ENCODE data around the gene ARMC2. TPM values are rescaled to one million over a fixed set of nuclear protein-coding genes. Genes with fewer than 3 reads are reported as not detected.

Gene ARMC2
- total and polyA plus RNA-seq, 2 of the 4 experiments (the other 2 are of a cell fraction) = 0.72 to 3.9 TPM

GRCh38 chr6:109015176-109015575 is 167.0 kb downstream of the ARMC2 start:
- CTCF ChIA-PET = no interaction called here
- BruUV-seq (replicated peaks) = no TSS peak
- intact Hi-C loops (cut with micrococcal nuclease) = no loop called here

More at GRCh38 chr6:109015176-109015575, 167.0 kb downstream of the ARMC2 start:
- Histone ChIP-seq H3K14ac (replicated peaks; ENCODE audit: low read depth, low read length) (no peak overlapping the region), H2AK5ac (ENCODE audit: low read depth, low read length) (no peak overlapping the region), H2BK20ac (ENCODE audit: low read depth, low read length) (no peak overlapping the region), H4K91ac (ENCODE audit: insufficient read depth, low read depth, low read length) (no peak overlapping the region), H3K27ac (ENCODE audit: insufficient read depth, low read length) (no peak overlapping the region), H4K20me1 (ENCODE audit: insufficient read depth, low read length) (no peaks in the 10 kb centered on the region), H4K5ac (ENCODE audit: low read depth, low read length) (no peak overlapping the region), H3K27me3 (ENCODE audit: control insufficient read depth, insufficient read depth, low read length) (no peaks in the 10 kb centered on the region), H2BK15ac (ENCODE audit: low read depth, low read length) (no peak overlapping the region), H3K4me1 (ENCODE audit: control insufficient read depth, insufficient read depth, low read length) (no peaks in the 10 kb centered on the region), H3K4me2 (ENCODE audit: low read depth, low read length) (no peak overlapping the region), H2AFZ (replicated peaks; ENCODE audit: low read length, poor library complexity) (no peak overlapping the region), H2AK9ac (replicated peaks; ENCODE audit: low read depth, low read length, poor library complexity) (no peak overlapping the region), H2BK5ac (ENCODE audit: low read depth, low read length, poor library complexity, severe bottlenecking) (no peak overlapping the region), H3K36me3 (ENCODE audit: control insufficient read depth, insufficient read depth, low read length) (no peaks in the 10 kb centered on the region), H3K23ac (ENCODE audit: low read depth, low read length) (no peak overlapping the region), H3K18ac (ENCODE audit: low read depth, low read length) (no peak overlapping the region), H3K9ac (ENCODE audit: low read depth, low read length) (no peak overlapping the region), H3K56ac (ENCODE audit: extremely low read depth, insufficient read depth, low read length) (no peak overlapping the region), H3K79me1 (ENCODE audit: low read depth in 1 of 2, low read length in 2 of 2) (no peaks in the 10 kb centered on the region; a peak in 1 of 4 replicates), H3K9me1 (ENCODE audit: insufficient read depth, low read length) (no peaks in the 10 kb centered on the region), H2BK120ac (ENCODE audit: low read depth, low read length) (no peak overlapping the region), H4K8ac (ENCODE audit: low read depth in 2 of 2, low read length in 2 of 2) (no peak overlapping the region), H3K9me3 (ENCODE audit: control insufficient read depth, insufficient read depth, low read length) (no peaks in the 10 kb centered on the region), H3K4ac (ENCODE audit: low read depth, low read length) (no peak overlapping the region), H3K4me3 (ENCODE audit: insufficient read depth, low read depth, low read length) (no peak overlapping the region)
- POLR2A ChIA-PET (ENCODE audit: unreplicated experiment) = no interaction called here
- DNase-seq (no peak), ATAC-seq (ENCODE audit: low read depth) (no peak)
- dilution Hi-C loops (cut with HindIII; ENCODE audit: low sequenced_read_pairs, unreplicated experiment) = no loop called here
- in situ Hi-C loops (cut with MboI; ENCODE audit: low sequenced_read_pairs) = no loop called here
- no peak for TF ChIP-seq USF2 (IDR thresholded peaks at IDR 0.05; ENCODE audit: low read depth, low read length)
